SIG-M5 treated with dmso at 0.1 percent for 504 hours (cell line): ENCODE results near the gene CKMT2.

ENCODE experiments used
- DNase-seq: peaks from one replicate; lab custom pipeline; 2025; ENCODE audit not compliant: unreplicated experiment; lab: John Stamatoyannopoulos, UW

The CKMT2 gene

DNA sequence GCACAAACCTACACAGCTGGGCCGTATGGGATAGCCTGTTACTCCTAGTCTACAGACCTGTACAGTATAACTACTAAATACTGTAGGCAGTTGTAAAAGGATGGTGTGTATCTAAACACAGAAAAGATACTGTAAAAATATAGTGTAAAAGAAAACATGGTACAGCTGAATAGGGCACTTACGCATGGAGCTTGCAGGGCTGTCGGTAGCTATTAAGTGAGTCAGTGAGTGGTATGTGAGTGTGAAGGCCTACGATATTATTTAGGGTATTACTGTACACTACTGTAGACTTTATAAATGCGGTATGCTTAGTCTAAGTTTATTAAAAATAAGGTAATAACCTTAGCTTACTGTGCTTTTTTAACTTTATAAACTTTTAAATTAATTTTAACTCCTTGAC, 69.5 kb downstream of the CKMT2 start:
- no peak for DNase-seq

DNA sequence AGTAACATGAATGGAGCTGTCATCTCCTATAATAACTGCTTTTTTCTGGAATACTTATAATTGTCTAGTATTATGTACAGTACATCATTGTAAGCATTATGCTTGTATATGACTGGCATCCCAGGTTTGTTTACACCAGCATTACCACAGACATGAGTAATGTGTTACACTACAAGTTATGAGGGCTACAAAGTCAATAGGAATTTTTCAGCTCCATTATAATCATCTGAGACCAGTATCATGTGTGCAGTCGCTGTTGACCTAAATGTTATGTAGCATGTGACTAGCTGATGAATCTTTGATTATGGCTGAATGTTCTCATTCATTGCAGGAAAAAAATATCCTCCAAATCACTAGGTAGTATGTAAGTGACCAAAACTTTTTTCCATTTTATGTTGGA, 70.4 kb downstream of the CKMT2 start:
- no peak for DNase-seq

DNA sequence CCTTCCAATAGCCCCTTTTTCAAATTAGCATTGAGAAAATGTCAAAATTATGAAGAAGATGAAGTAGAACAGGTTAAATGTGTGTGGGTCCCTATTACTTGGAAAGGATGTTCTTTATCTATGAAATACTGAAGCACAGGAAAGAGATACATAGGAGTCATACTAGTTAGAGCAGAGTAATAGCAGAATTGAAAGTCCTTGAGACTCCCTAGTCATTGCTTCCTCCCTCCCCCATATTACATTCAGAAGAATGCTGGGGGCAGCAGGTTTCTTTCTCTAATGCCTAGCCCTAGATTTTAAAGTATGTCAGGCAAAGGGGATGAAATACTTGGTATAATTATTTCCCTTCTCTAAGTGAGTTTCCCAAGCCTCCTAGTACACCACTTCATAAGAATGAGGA, 72.7 kb downstream of the CKMT2 start:
- DNase-seq, result peak; percentile 10

DNA sequence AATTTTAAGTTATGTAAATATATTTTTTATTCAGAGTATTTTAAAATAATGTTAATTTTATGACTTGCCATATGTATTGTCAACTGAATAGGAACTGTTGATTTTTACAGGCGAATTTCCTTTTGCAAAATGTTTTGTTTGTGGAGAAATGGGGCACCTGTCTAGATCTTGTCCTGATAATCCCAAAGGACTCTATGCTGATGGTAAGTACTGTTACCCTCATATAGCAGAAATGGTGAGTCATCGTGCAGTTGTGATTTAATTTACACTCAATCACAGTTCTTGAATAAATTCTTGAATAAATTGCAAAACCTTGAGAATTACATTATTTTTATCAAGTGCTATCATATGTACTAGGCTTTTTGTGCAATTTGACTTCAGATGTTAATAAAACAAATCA, 75.7 kb downstream of the CKMT2 start:
- DNase-seq, result no peak

DNA sequence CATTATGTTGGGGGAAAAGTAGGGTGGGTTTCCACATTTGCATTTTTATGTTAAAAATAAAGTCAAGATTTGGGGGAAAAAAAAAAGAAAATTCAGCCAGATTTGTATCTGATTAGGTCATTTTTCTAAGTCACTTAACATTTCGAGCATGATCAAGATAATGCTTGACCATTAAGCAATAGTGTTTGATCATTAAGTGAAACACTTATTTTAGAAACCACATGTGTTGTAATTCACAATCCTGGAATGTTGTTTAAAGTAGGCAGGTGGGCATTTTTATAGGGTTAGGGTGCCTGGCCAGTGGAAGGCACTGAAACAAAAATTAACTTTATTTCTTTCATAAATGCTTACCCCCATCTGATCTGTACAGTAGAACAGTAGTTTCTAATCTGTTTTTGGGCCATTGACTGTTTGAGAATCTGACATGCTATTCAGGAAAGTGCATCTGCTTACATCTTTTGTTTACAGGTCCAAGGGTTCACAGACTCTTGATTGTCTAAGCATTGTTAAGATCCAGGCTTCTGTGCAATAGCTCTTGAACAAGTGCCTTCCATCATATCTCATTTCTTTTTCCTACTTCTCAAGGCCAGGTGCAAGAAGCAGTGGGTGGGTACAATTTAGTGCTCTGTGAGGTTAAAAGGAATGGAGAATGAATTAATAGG, 77.4 kb downstream of the CKMT2 start:
- DNase-seq, result no peak

DNA sequence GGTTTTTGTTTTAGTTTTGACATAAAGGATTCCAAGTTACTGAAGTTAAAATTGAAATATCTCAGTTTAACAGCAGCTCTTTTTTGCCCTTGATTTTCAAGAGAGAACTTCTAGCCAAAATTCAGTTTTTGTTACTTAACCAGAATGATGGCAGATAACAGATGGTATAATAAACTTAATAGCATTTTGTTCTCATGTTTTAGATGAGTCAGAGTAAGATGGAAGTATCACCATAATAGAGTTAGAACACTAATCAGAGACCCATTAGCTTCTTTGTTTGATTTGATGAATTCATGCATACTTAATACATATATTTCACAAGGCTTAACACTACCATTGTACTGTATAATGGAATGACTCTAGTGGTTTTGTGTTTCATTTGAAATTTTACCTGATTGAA, 80.2 kb downstream of the CKMT2 start:
- no peak for DNase-seq

DNA sequence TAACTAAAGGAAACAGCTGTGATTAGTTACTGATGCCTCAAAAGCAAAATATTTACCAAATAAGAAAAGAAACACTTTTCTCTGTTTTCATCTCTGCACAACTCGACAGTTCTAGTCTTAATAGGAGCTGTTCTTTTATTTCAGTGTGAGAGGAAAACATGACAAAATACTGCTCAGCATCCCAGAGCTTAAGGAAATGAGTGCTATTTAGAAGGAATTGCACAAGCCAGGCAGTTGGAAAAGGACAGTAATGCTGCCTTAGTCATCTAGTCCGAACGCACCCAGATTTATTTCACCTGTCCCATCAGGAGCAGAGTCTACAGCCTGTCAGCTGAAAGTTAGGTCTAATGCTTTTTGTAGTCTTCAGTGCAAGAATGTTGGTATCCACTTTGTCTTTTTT, 80.6 kb downstream of the CKMT2 start:
- no peak for DNase-seq

DNA sequence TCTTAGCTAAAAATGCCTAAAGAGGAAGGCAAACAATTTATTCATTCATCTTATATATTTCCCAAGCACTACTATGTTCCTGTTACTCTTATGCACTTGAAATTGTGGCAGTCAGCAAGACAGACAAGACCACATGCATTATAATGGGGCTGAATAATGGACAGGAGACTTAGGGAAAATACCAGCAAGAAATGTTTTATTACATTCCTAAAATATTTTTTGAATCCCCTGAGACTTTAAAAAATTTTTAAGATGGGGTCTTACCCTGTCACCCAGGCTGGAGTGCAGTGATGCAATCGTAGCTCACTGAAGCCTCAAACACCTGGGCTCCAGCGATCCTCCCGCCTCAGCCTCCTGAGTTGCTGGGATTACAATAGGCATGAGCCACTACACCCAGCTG, 81.5 kb downstream of the CKMT2 start:
- no peak for DNase-seq

DNA sequence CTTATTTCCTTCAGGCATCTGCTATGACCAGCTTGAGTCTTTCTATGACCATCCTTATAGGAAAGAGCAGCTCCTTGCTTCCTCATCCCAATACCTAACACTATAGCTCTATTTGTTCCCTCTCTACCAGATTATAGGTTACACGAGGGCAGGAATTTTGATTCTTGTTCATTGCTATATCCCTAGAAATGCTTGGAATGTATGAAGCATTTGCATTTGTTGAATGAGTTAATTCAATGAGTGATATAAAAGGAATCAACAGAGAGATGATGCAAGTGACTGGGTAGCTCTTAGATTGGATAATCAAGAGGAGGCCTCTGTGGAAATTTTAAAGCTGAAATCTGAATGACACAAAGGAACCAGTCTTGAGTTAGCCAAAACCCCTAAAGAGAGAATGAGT, 82.2 kb downstream of the CKMT2 start:
- DNase-seq, result no peak

DNA sequence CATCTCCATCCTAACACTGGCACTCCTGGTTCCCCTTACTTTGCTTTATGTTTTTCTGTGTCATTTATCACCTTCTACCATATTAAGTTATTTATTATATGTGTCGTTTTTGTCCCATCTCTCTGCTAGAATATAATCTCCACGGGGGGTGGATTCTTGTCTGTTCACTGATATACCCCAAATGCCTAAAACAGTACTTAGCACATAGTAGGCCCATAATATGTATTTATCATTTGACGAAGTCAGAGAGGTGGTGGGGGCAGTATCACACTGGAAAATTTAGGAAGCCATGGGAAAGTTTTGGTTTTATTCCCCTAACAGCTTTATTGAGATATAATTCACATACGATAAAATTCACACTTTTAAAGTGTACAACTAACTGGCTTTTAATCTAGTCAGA, 82.7 kb downstream of the CKMT2 start:
- DNase-seq, result no peak
